NOMO-1 treated with dmso at 0.1 percent for 144 hours (cell line): ENCODE data around the gene ARVCF.

Experiments
- DNase-seq: peaks from one replicate; lab custom pipeline; 2025; ENCODE audit not compliant: unreplicated experiment; lab: John Stamatoyannopoulos, UW

The ARVCF gene

GRCh38 chr22:19974268-19974861 lies 42.3 kb downstream of the ARVCF start:
- DNase-seq = no peak

- DNase-seq = no peak
Measured at GRCh38 chr22:19973551-19974267, 42.9 kb downstream of the ARVCF start.

- DNase-seq = no peak
Measured at GRCh38 chr22:19972652-19973550, 43.7 kb downstream of the ARVCF start.

- no peak for DNase-seq
Measured at GRCh38 chr22:19972251-19972650, 44.4 kb downstream of the ARVCF start.

- no peak for DNase-seq
Measured at GRCh38 chr22:19971276-19972124, 45.1 kb downstream of the ARVCF start.

GRCh38 chr22:19970479-19971275 lies 45.9 kb downstream of the ARVCF start:
- peak; percentile 28 for DNase-seq

- no peak for DNase-seq
Measured at GRCh38 chr22:19970031-19970478, 46.6 kb downstream of the ARVCF start.

GRCh38 chr22:19969141-19969928 lies 47.3 kb downstream of the ARVCF start:
- DNase-seq = no peak

GRCh38 chr22:19968450-19968891 lies 48.2 kb downstream of the ARVCF start:
- DNase-seq = no peak

- no peak for DNase-seq
Measured at GRCh38 chr22:19967850-19968449, 48.7 kb downstream of the ARVCF start.

- DNase-seq = no peak
Measured at GRCh38 chr22:19966908-19967750, 49.5 kb downstream of the ARVCF start.

- DNase-seq = peak; percentile 74
Measured at GRCh38 chr22:19965771-19966709, 50.6 kb downstream of the ARVCF start.

- DNase-seq = no peak
Measured at GRCh38 chr22:19964701-19965386, 51.8 kb downstream of the ARVCF start.

- DNase-seq = no peak
Measured at GRCh38 chr22:19963863-19964642, 52.6 kb downstream of the ARVCF start.
